H1 (cell line): ENCODE results near the gene INSYN1. TPM values are rescaled to one million over a fixed set of nuclear protein-coding genes. Genes with fewer than 3 reads are reported as not detected.

Experiments used
- CTCF ChIA-PET: fragments of 300-600 bp; sonication (Branson Sonifier 250); formaldehyde crosslinking; loops from one replicate; lab custom pipeline; 2021; ENCODE audit not compliant: partially characterized antibody; lab: Charles Lee
- POLR2A ChIA-PET: fragments of 300-600 bp; sonication (Branson Sonifier 250); formaldehyde crosslinking; loops from one replicate; lab custom pipeline; 2021; ENCODE audit warnings: inconsistent platforms; ENCODE audit not compliant: partially characterized antibody; lab: Charles Lee
- DNase-seq, 2 experiments: peaks; one replicate each; pipeline versions ENCODE4 v3.0.0 to v3.0.0-alpha.2; 2010 to 2022; ENCODE audit warnings: low spot score in 2 of 2, low read depth in 1 of 2, mixed read lengths in 1 of 2
- FAIRE-seq: peaks from 2 replicates; lab custom pipeline; 2011; peaks lifted over from hg19 to GRCh38; lab: Jason Lieb, UNC
- H2AFZ ChIP-seq: 2 replicates; pipeline ENCODE4 v1.8.1; 2012; ENCODE audit warnings: low read length, inconsistent platforms
- H2AK5ac ChIP-seq: 2 replicates; pipeline ENCODE4 v1.6.1; 2013; ENCODE audit warnings: low read depth, low read length
- H2BK120ac ChIP-seq: replicated peaks from 2 replicates; pipeline ENCODE3; 2013; ENCODE audit warnings: low read depth, low read length, inconsistent platforms
- H2BK12ac ChIP-seq: 2 replicates; pipeline ENCODE4 v1.6.1; 2013; ENCODE audit warnings: low read depth, low read length
- H2BK15ac ChIP-seq: 2 replicates; pipeline ENCODE4 v1.6.1; 2013; ENCODE audit warnings: low read length
- H2BK20ac ChIP-seq: 2 replicates; pipeline ENCODE4 v1.6.1; 2013; ENCODE audit warnings: low read length
- H2BK5ac ChIP-seq: 2 replicates; pipeline ENCODE4 v1.6.1; 2013; ENCODE audit warnings: low read depth, low read length
- H3K14ac ChIP-seq: 2 replicates; pipeline ENCODE4 v1.6.1; 2013; ENCODE audit warnings: inconsistent platforms; ENCODE audit not compliant: insufficient read length
- H3K18ac ChIP-seq: 2 replicates; pipeline ENCODE4 v1.6.1; 2013; ENCODE audit warnings: low read length; ENCODE audit errors: extremely low read depth
- H3K23ac ChIP-seq: 2 replicates; pipeline ENCODE4 v1.6.1; 2013; ENCODE audit warnings: inconsistent platforms; ENCODE audit not compliant: insufficient read length
- H3K23me2 ChIP-seq: 2 replicates; pipeline ENCODE4 v1.6.1; 2013; ENCODE audit warnings: low read depth, low read length
- H3K27ac ChIP-seq: 2 replicates; pipeline ENCODE4 v1.6.1; 2011; ENCODE audit warnings: low read depth, low read length, inconsistent platforms
- H3K27me3 ChIP-seq, 4 experiments: replicated peaks in 1 of 4; 1 replicate in 1 of 4; 2 replicates in 3 of 4; pipeline versions ENCODE4 v1.6.1 to v1.8.1; 2011 to 2013; ENCODE audit warnings: low read length in 3 of 4, mild to moderate bottlenecking in 3 of 4, inconsistent platforms in 2 of 4, mixed read lengths in 2 of 4, moderate library complexity in 1 of 4; ENCODE audit not compliant: control insufficient read depth in 3 of 4, insufficient read depth in 3 of 4; ENCODE audit errors: extremely low read depth in 1 of 4
- H3K36me3 ChIP-seq, 4 experiments: 2 replicates each; pipeline versions ENCODE4 v1.6.1 to v1.8.1; 2011 to 2013; ENCODE audit warnings: mild to moderate bottlenecking in 4 of 4, low read length in 3 of 4, moderate library complexity in 2 of 4, control low read depth in 1 of 4, inconsistent platforms in 1 of 4; ENCODE audit not compliant: insufficient read depth in 4 of 4, control insufficient read depth in 2 of 4
- H3K4ac ChIP-seq: replicated peaks from 2 replicates; pipeline ENCODE3; 2013; ENCODE audit warnings: low read length, low read depth, mixed read lengths, inconsistent platforms; ENCODE audit not compliant: insufficient read length
- H3K4me1 ChIP-seq, 4 experiments: replicated peaks in 1 of 4; 1 replicate in 1 of 4; 2 replicates in 3 of 4; pipeline versions ENCODE4 v1.6.1 to v1.8.1; 2011 to 2013; ENCODE audit warnings: low read length in 3 of 4, inconsistent platforms in 2 of 4, mixed read lengths in 1 of 4; ENCODE audit not compliant: insufficient read depth in 4 of 4, control insufficient read depth in 3 of 4
- H3K4me2 ChIP-seq, 2 experiments: 2 replicates each; pipeline versions ENCODE4 v1.6.1 to v1.8.1; 2011 to 2013; ENCODE audit warnings: low read depth in 2 of 2, low read length in 2 of 2, control low read depth in 1 of 2, inconsistent platforms in 1 of 2, mild to moderate bottlenecking in 1 of 2; ENCODE audit not compliant: insufficient read depth in 1 of 2
- H3K4me3 ChIP-seq, 4 experiments: fragments of 200-600, 300-600 bp in 1 of 4; sonication (generic), shearing (Covaris generic), sonication (Bioruptor Twin) in 1 of 4; 2 replicates each; pipeline versions ENCODE4 v1.5.1 to v1.8.1; 2011 to 2016; ENCODE audit warnings: low read length in 4 of 4, low read depth in 3 of 4, control low read depth in 2 of 4, inconsistent platforms in 2 of 4, mild to moderate bottlenecking in 2 of 4, mixed read lengths in 1 of 4, moderate library complexity in 1 of 4; ENCODE audit not compliant: insufficient read depth in 2 of 4; ENCODE audit errors: extremely low read depth in 1 of 4
- H3K56ac ChIP-seq: replicated peaks from 2 replicates; pipeline ENCODE3; 2013; ENCODE audit warnings: low read depth, mild to moderate bottlenecking, mixed read lengths, low read length, inconsistent platforms; ENCODE audit not compliant: insufficient read length
- H3K79me1 ChIP-seq: 2 replicates; pipeline ENCODE4 v1.6.1; 2013; ENCODE audit warnings: low read depth, low read length, control low read depth
- H3K79me2 ChIP-seq, 2 experiments: 2 replicates each; pipeline versions ENCODE4 v1.6.1 to v1.8.1; 2012 to 2013; ENCODE audit warnings: low read length in 2 of 2, mild to moderate bottlenecking in 2 of 2, inconsistent platforms in 1 of 2; ENCODE audit not compliant: insufficient read depth in 2 of 2, control insufficient read depth in 1 of 2
- H3K9ac ChIP-seq, 4 experiments: replicated peaks in 1 of 4; 1 replicate in 1 of 4; 2 replicates in 3 of 4; pipeline versions ENCODE4 v1.6.1 to v1.8.1; 2011 to 2013; ENCODE audit warnings: low read depth in 3 of 4, low read length in 3 of 4, control low read depth in 2 of 4, mild to moderate bottlenecking in 2 of 4, moderate library complexity in 2 of 4, inconsistent platforms in 1 of 4; ENCODE audit errors: extremely low read depth in 1 of 4
- H3K9me3 ChIP-seq, 2 experiments: 2 replicates each; pipeline versions ENCODE4 v1.6.1 to v1.8.1; 2012 to 2013; ENCODE audit warnings: mild to moderate bottlenecking in 2 of 2, moderate library complexity in 2 of 2, control low read depth in 1 of 2, inconsistent platforms in 1 of 2, low read depth in 1 of 2, low read length in 1 of 2, mixed read lengths in 1 of 2; ENCODE audit not compliant: insufficient read depth in 2 of 2
- H4K20me1 ChIP-seq, 2 experiments: replicated peaks in 1 of 2; 2 replicates each; pipeline versions ENCODE3 to v1.8.1; 2011 to 2013; ENCODE audit warnings: inconsistent platforms in 2 of 2, low read length in 2 of 2, mild to moderate bottlenecking in 1 of 2; ENCODE audit not compliant: insufficient read depth in 2 of 2, control insufficient read depth in 1 of 2
- H4K5ac ChIP-seq: 2 replicates; pipeline ENCODE4 v1.6.1; 2013; ENCODE audit warnings: low read length, low read depth, mixed read lengths, inconsistent platforms; ENCODE audit not compliant: insufficient read length
- H4K8ac ChIP-seq: 2 replicates; pipeline ENCODE4 v1.8.0; 2013; ENCODE audit warnings: mild to moderate bottlenecking, moderate library complexity, low read length, inconsistent platforms; ENCODE audit not compliant: insufficient read depth; ENCODE audit errors: extremely low read depth
- H4K91ac ChIP-seq: replicated peaks from 2 replicates; pipeline ENCODE3; 2013; ENCODE audit warnings: low read length, mixed read lengths, inconsistent platforms; ENCODE audit not compliant: insufficient read length
- CEBPB ChIP-seq: IDR thresholded peaks from 2 replicates; pipeline ENCODE4 v1.6.1; 2012; ENCODE audit warnings: low read depth, low read length
- EP300 ChIP-seq, 2 experiments: IDR thresholded peaks; 1 replicate in 1 of 2; 2 replicates in 1 of 2; pipeline ENCODE4 v1.6.1; 2011 to 2012; ENCODE audit warnings: low read depth in 2 of 2, low read length in 2 of 2, mild to moderate bottlenecking in 2 of 2, borderline replicate concordance in 1 of 2, inconsistent platforms in 1 of 2, moderate library complexity in 1 of 2
- FOSL1 ChIP-seq: IDR thresholded peaks from 2 replicates; pipeline ENCODE4 v1.6.1; 2011; ENCODE audit warnings: mild to moderate bottlenecking, low read depth, low read length, moderate library complexity; ENCODE audit not compliant: insufficient read depth
- RAD21 ChIP-seq, 2 experiments: IDR thresholded peaks in 1 of 2; conservative IDR thresholded peaks in 1 of 2; 2 replicates each; pipeline ENCODE4 v1.6.1; 2011; ENCODE audit warnings: low read depth in 2 of 2, low read length in 2 of 2, improper control_type of control experiment in 1 of 2, inconsistent platforms in 1 of 2, mild to moderate bottlenecking in 1 of 2, moderate library complexity in 1 of 2
- TAF1 ChIP-seq: IDR thresholded peaks from 2 replicates; pipeline ENCODE4 v1.6.1; 2011; ENCODE audit warnings: mild to moderate bottlenecking, low read depth, low read length
- WGBS, 2 experiments: shearing (Covaris generic) in 1 of 2; methylation state at CpG; one replicate each; pipeline versions ENCODE4 v1.1.6 to v1.1.7; 2013 to 2015; ENCODE audit warnings: low lambda C conversion rate in 2 of 2, mixed read lengths in 2 of 2, inconsistent platforms in 1 of 2, low coverage in 1 of 2, missing lambda C conversion rate in 1 of 2; ENCODE audit not compliant: insufficient replicate concordance in 2 of 2, insufficient coverage in 1 of 2, insufficient read length in 1 of 2; ENCODE audit errors: extremely low coverage in 1 of 2, missing lambda C conversion rate in 1 of 2; 5-methylcytosine and 5-hydroxymethylcytosine counted together
- polyA plus RNA-seq, 7 experiments: library from polyadenylated mRNA; depleted of rRNA in 3 of 7; stranded (reverse) in 5 of 7; unstranded in 2 of 7; fragments of >200 nt in 5 of 7; fragments of 200-250 nt in 2 of 7; gene quantifications; 1 replicate in 5 of 7; 2 replicates in 1 of 7; 4 replicates in 1 of 7; pipeline versions ENCODE4 v1.2.1 to v1.2.3, GENCODE V29; 2011 to 2013; ENCODE audit warnings: missing spikeins in 2 of 7, mixed read lengths in 2 of 7
- total RNA-seq: library from RNA; stranded (reverse); fragmentation: NEBNext Ultra II Directional; extraction: Animal tissue kit (Norgen Biotek cat#: 25700); gene quantifications from 2 replicates; pipeline ENCODE4 v1.2.1, GENCODE V29; 2021
- TF ChIP-seq, protein P1 (sequence below): IDR thresholded peaks from 2 replicates; pipeline ENCODE4 v1.6.1; 2011; ENCODE audit warnings: low read length, improper control_type of control experiment
- TF ChIP-seq, protein P2 (sequence below), 3 experiments: IDR thresholded peaks; 1 replicate in 2 of 3; 2 replicates in 1 of 3; pipeline versions ENCODE4 v1.5.1 to v1.6.1; 2011; ENCODE audit warnings: low read length in 3 of 3, mild to moderate bottlenecking in 3 of 3, inconsistent platforms in 2 of 3, low read depth in 1 of 3, moderate library complexity in 1 of 3; ENCODE audit not compliant: insufficient read depth in 1 of 3; ENCODE audit errors: control extremely low read depth in 1 of 3

The INSYN1 gene
- total and polyA plus RNA-seq, 2 of the 8 experiments (the other 6 are each of a cell fraction or from before 2014, with no cell fraction given) = 7.2 to 10.2 TPM

DNA sequence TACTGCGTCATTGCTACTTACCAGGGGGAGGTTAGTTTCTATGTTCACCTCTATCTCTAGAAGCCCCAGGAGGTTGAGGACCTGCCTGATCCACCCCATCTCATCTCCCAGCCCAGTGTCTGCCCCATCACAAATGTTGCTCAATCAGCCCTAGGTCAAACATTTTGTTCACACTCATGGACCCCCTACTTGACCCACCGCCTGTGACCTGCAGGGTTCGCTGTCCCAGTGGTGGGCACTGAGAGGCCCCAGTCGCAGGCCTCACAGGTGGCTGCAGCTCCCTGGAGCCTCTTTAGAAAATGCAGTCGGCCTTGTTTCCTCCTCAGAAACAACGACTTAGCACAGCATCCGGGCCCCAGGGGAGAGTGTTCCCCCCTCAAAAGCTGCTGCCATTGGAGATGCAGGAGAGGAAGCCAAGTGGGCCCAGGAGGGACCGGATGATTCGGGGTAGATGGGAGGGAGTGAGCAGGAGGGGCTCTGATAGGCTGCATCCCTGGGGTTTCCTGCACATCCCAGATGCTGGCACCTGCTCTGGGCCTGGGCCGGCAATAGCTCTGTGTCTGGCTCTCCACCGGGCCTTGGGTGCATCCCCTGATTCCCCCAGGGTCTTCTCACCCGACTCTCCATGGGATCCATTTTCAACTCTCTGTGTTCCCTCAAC lies 18.4 kb upstream of the INSYN1 start:
- H3K4me1 ChIP-seq = peaks cover 0 to 12% (median 3%) of the 10 kb centered on the region in 4 experiments; a peak in 3 of 7 replicates
- no peak overlapping the region for H2BK12ac ChIP-seq
- no peak overlapping the region for H3K4me2 ChIP-seq
- H3K36me3 ChIP-seq = no peaks in the 10 kb centered on the region
- no peak overlapping the region for H2AFZ ChIP-seq
- no peak overlapping the region for H3K18ac ChIP-seq
- H2BK120ac ChIP-seq = no peak overlapping the region
- H3K9ac ChIP-seq = no peak overlapping the region
- H3K27me3 ChIP-seq = no peaks in the 10 kb centered on the region
- 74% methylated on average over 12 of the region's 12 CpGs; no CpG with 5 or more reads in 1 of the 2 experiments for WGBS, 2 experiments
- H4K20me1 ChIP-seq = no peaks in the 10 kb centered on the region
- POLR2A ChIA-PET = interaction anchor here (1.2 kb wide), 1 partner anchor 10 kb away, joined by 3 read pairs; no protein-coding TSS in a partner anchor
- H2BK20ac ChIP-seq = peak overlapping the region; percentile 37; the same call in 1 of the 2 replicates
- no peak overlapping the region for H3K23ac ChIP-seq
- no peak overlapping the region for H3K4ac ChIP-seq
- H3K79me2 ChIP-seq = 0 out of 4 replicates have a peak, but pooled peaks cover 0 to 1% of the 10 kb centered on the region in 2 experiments
- H4K91ac ChIP-seq = peak overlapping the region; percentile 13
- TF ChIP-seq, protein P1, sequence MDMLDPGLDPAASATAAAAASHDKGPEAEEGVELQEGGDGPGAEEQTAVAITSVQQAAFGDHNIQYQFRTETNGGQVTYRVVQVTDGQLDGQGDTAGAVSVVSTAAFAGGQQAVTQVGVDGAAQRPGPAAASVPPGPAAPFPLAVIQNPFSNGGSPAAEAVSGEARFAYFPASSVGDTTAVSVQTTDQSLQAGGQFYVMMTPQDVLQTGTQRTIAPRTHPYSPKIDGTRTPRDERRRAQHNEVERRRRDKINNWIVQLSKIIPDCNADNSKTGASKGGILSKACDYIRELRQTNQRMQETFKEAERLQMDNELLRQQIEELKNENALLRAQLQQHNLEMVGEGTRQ = no peak
- TF ChIP-seq CEBPB (peak; percentile 74), FOSL1 (no peak), RAD21 (IDR thresholded peaks at IDR 0.05 in 1 of 2, conservative IDR thresholded peaks at IDR 0.05 in 1 of 2; ENCODE audit: low read depth in 2 of 2, low read length in 2 of 2) (peak; percentile 19 to 51; a peak in 2 of 4 replicates), TAF1 (no peak), EP300 (IDR thresholded peaks at IDR 0.05; ENCODE audit: borderline replicate concordance in 1 of 2, low read depth in 2 of 2, low read length in 2 of 2) (no peak)
- TF ChIP-seq, protein P2, sequence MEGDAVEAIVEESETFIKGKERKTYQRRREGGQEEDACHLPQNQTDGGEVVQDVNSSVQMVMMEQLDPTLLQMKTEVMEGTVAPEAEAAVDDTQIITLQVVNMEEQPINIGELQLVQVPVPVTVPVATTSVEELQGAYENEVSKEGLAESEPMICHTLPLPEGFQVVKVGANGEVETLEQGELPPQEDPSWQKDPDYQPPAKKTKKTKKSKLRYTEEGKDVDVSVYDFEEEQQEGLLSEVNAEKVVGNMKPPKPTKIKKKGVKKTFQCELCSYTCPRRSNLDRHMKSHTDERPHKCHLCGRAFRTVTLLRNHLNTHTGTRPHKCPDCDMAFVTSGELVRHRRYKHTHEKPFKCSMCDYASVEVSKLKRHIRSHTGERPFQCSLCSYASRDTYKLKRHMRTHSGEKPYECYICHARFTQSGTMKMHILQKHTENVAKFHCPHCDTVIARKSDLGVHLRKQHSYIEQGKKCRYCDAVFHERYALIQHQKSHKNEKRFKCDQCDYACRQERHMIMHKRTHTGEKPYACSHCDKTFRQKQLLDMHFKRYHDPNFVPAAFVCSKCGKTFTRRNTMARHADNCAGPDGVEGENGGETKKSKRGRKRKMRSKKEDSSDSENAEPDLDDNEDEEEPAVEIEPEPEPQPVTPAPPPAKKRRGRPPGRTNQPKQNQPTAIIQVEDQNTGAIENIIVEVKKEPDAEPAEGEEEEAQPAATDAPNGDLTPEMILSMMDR (IDR thresholded peaks at IDR 0.05; ENCODE audit: control extremely low read depth in 1 of 3, insufficient read depth in 1 of 3, low read depth in 1 of 3, low read length in 3 of 3) = peak; percentile 42 to 64 (median 52); a peak in 3 of 4 replicates
- peak overlapping the region; percentile 70; the same call in 1 of the 2 replicates for H2AK5ac ChIP-seq
- H2BK15ac ChIP-seq = no peak overlapping the region
- H4K5ac ChIP-seq = no peak overlapping the region
- H3K23me2 ChIP-seq = peaks cover 2% of the 10 kb centered on the region; the same call in 1 of the 2 replicates
- DNase-seq (no peak), FAIRE-seq (no peak)
- no peaks in the 10 kb centered on the region for H3K79me1 ChIP-seq
- H2BK5ac ChIP-seq = peak overlapping the region; percentile 5; the same call in 1 of the 2 replicates
- H3K14ac ChIP-seq = no peak overlapping the region
- no peaks in the 10 kb centered on the region for H3K9me3 ChIP-seq
- H4K8ac ChIP-seq = no peak overlapping the region
- H3K56ac ChIP-seq = no peak overlapping the region
- no peak overlapping the region for H3K27ac ChIP-seq
- no peak overlapping the region for H3K4me3 ChIP-seq
- CTCF ChIA-PET = interaction anchor here (0.7 to 6.3 kb wide), 18 partner anchors 10 to 136 kb away, joined by 3 to 60 read pairs (median 5); partner anchors contain the start of gene INSYN1
